Liver (tissue), 3 donors: ENCODE results near the gene KIF17.

ENCODE experiments used
- CTCF ChIP-seq: fragments of 150-350 bp; IDR thresholded peaks from 2 replicates; pipeline ENCODE4 v1.5.1; 2017; ENCODE audit warnings: improper control_type of control experiment, low read depth, low read length; ENCODE audit not compliant: missing input control
- FOXA1 ChIP-seq: IDR thresholded peaks from 2 replicates; pipeline ENCODE4 v1.6.1; 2016; ENCODE audit warnings: antibody characterized with exemption
- RAD21 ChIP-seq, 2 donors: IDR thresholded peaks; 2 replicates each; pipeline ENCODE4 v1.6.1; 2016; ENCODE audit warnings: antibody characterized with exemption in 2 of 2, mild to moderate bottlenecking in 2 of 2
- REST ChIP-seq: IDR thresholded peaks from 2 replicates; pipeline ENCODE4 v1.6.1; 2016; ENCODE audit warnings: antibody characterized with exemption, mild to moderate bottlenecking
- ZBTB33 ChIP-seq: IDR thresholded peaks from 2 replicates; pipeline ENCODE4 v1.6.1; 2016; ENCODE audit warnings: antibody characterized with exemption
- donor health status: healthy.
- donor health status: healthy.

GRCh38 chr1:20666804-20667203, 51.0 kb downstream of the KIF17 start:
- TF ChIP-seq RAD21 (IDR thresholded peaks at IDR 0.05) (no peak), REST (no peak), ZBTB33 (no peak), CTCF (no peak), FOXA1 (no peak)
